Chondrocyte (in vitro differentiated cells): ENCODE measurements around the gene SLC7A7. TPM values are rescaled to one million over a fixed set of nuclear protein-coding genes. Genes with fewer than 3 reads are reported as not detected.
"Not testable (repeated sequence)": the region's sequence is repeated elsewhere in the genome, so short reads cannot be mapped to it uniquely, and the experiment has no call there.

Source experiments
- DNase-seq: peaks from one replicate; pipeline ENCODE4 v3.0.0; 2021; ENCODE audit warnings: mixed read lengths, low spot score
- H3K27ac Mint-ChIP-seq: one replicate; pipeline ENCODE4 v1.8.0; 2021; ENCODE audit warnings: mild to moderate bottlenecking, moderate library complexity, mixed read lengths; ENCODE audit not compliant: unreplicated experiment
- H3K27me3 Mint-ChIP-seq: 2 replicates; pipeline ENCODE4 v1.8.0; 2021; ENCODE audit warnings: low read depth, mixed read lengths
- H3K36me3 Mint-ChIP-seq: 2 replicates; pipeline ENCODE4 v1.8.0; 2021; ENCODE audit warnings: low read depth, mixed read lengths
- H3K4me1 Mint-ChIP-seq: 2 replicates; pipeline ENCODE4 v1.8.0; 2021; ENCODE audit warnings: low read depth, mild to moderate bottlenecking, mixed read lengths
- H3K4me3 Mint-ChIP-seq: one replicate; pipeline ENCODE4 v1.8.0; 2021; ENCODE audit warnings: mild to moderate bottlenecking, moderate library complexity, mixed read lengths; ENCODE audit not compliant: unreplicated experiment
- H3K9me3 Mint-ChIP-seq: 2 replicates; pipeline ENCODE4 v1.8.0; 2021; ENCODE audit warnings: low read depth, mixed read lengths
- total RNA-seq: library from RNA; stranded (reverse); gene quantifications from 3 replicates; pipeline ENCODE4 v1.2.1, GENCODE V29; 2021
- TF ChIP-seq, protein P1 (sequence below): fragments of 200-600 bp; sonication (generic); IDR thresholded peaks from 2 replicates; pipeline ENCODE4 v1.5.0; 2021; ENCODE audit warnings: antibody characterized with exemption, mild to moderate bottlenecking, moderate library complexity

Gene SLC7A7
- total RNA-seq, 1 donor from 2014 or later, result 1.5 TPM

DNA sequence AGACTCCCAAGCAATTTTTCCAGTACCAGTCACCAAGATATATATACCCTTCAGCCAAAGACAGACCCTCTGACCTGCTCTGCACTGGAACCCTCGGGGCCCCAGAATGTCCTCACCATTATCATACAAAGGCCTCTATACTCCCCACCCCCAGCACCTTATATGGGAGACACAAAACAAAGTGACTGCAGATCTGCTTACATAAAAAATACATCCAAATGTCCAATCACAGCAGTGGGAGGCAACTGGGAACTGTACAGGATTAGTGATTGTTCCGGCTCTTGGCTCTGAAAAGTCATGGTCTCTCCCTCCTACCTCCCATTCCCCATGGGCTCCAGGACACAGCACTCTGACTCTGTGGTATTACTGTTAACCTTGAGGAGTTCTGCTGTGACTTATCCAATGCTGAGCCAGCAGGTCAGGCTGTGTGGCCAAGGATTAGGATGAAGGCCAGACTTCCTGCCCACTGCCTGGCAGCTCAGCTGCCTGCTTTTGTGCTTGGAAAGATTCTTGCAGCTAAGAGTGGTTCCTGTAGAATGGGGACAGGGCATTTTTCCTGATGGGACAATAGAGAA is 35.0 kb downstream of the SLC7A7 start:
- no peak overlapping the region for H3K4me3 Mint-ChIP-seq
- H3K36me3 Mint-ChIP-seq, result no peaks in the 10 kb centered on the region
- no peak overlapping the region for H3K27ac Mint-ChIP-seq
- peaks cover 11% of the 10 kb centered on the region for H3K4me1 Mint-ChIP-seq
- DNase-seq, result no peak
- no peaks in the 10 kb centered on the region for H3K27me3 Mint-ChIP-seq
- TF ChIP-seq, protein P1, sequence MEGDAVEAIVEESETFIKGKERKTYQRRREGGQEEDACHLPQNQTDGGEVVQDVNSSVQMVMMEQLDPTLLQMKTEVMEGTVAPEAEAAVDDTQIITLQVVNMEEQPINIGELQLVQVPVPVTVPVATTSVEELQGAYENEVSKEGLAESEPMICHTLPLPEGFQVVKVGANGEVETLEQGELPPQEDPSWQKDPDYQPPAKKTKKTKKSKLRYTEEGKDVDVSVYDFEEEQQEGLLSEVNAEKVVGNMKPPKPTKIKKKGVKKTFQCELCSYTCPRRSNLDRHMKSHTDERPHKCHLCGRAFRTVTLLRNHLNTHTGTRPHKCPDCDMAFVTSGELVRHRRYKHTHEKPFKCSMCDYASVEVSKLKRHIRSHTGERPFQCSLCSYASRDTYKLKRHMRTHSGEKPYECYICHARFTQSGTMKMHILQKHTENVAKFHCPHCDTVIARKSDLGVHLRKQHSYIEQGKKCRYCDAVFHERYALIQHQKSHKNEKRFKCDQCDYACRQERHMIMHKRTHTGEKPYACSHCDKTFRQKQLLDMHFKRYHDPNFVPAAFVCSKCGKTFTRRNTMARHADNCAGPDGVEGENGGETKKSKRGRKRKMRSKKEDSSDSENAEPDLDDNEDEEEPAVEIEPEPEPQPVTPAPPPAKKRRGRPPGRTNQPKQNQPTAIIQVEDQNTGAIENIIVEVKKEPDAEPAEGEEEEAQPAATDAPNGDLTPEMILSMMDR, result no peak
- H3K9me3 Mint-ChIP-seq, result no peaks in the 10 kb centered on the region

DNA sequence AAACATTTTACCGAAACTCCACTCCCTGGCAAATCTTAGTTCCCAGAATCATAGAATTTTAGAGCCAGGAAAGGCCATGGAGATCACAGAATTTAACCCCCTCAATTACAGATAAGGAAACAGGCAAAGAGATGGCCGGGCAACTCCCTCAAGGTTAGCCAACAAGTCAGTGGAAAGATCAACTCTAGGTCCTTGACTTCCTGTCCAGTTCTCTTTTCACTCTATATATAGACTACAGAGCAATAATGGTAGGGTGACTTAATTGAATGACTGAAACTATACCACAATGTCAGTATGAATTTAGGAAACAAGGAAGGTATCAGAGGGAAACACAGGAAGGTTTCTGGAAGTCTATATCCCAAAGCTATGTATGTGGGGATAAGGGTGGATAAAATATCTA is 37.2 kb downstream of the SLC7A7 start:
- Mint-ChIP-seq H3K27ac (no peak overlapping the region), H3K27me3 (no peaks in the 10 kb centered on the region), H3K4me3 (no peak overlapping the region), H3K36me3 (no peaks in the 10 kb centered on the region), H3K4me1 (peaks cover 11% of the 10 kb centered on the region), H3K9me3 (no peaks in the 10 kb centered on the region)
- no peak for DNase-seq
- TF ChIP-seq, protein P1, result no peak

DNA sequence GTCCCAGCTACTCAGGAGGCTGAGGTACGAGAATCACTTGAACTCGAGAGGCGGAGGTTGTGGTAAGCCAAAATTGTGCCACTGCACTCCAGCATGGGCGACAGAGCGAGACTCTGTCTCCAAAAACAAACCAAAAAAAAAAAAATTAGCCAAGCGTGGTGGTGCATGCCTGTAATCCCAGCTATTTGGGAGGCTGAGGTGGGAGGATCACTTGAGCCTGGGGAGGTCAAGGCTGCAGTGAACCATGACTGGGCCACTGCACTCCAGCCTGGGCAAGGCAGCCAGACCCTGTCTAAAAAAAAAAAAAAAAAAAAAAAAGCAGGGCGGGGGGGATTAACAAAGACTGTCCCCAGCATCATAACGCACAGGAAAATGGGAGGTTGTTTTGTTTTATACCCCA is 38.4 kb downstream of the SLC7A7 start:
- not testable (repeated sequence) for H3K9me3 Mint-ChIP-seq, DNase-seq, H3K4me3 Mint-ChIP-seq, H3K36me3 Mint-ChIP-seq, H3K27ac Mint-ChIP-seq, H3K27me3 Mint-ChIP-seq
- peaks cover 11% of the 10 kb centered on the region for H3K4me1 Mint-ChIP-seq

DNA sequence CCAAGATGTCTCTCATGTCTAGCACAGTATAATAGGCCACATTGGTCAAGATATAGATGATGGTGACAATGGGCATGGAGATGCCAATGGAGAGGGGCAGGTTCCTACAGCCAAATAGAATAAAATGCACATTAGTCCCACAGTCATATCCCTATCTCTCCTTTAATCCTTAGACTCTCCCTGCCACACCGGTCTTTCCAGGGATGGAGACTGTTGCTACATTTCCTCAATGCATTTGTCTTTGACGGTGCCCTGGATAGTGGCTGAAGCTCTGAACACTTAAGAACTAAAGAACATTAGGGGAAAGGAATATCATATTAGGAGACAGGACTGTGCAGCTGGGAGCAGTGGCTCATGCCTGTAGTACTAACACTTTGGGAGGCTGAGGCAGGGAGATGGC is 39.0 kb downstream of the SLC7A7 start:
- TF ChIP-seq, protein P1, result no peak
- H3K27ac Mint-ChIP-seq, result no peak overlapping the region
- H3K27me3 Mint-ChIP-seq, result no peaks in the 10 kb centered on the region
- H3K9me3 Mint-ChIP-seq, result no peaks in the 10 kb centered on the region
- DNase-seq, result no peak
- peaks cover 7% of the 10 kb centered on the region for H3K36me3 Mint-ChIP-seq
- H3K4me3 Mint-ChIP-seq, result no peak overlapping the region
- H3K4me1 Mint-ChIP-seq, result peaks cover 6% of the 10 kb centered on the region

DNA sequence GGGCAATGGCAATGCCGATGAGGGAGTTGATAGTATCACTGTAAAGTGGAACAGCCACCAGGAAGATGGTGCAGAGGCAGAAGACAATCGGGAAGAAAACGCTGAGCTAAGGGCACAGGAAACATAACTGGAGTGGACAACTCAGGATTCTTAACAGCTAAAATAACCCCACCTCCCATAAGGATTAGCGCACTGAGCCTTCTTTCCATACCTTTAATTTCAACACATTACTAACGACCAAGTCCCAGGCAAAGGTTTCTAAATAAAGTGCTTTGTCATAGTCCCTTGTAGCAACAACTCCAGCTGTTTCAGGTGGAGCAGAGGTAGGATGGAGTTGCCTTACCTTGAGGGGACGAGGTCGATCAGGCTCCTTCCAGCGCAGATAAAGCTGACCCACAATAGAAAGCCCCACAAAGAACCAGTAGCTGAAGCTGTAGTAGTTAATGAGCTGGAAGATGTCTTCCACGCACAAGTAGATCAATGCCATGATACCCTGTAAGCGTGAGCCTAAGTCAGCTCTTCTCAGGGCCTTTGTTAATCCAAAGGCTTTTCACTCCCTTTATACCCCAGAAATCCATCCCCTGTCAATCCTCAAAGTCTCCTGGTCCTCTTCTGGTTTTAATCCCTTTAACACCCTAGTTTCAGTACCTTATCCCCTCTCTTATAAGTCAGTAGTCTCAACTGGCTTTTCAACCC is 41.1 kb downstream of the SLC7A7 start:
- no peak overlapping the region for H3K27ac Mint-ChIP-seq
- no peaks in the 10 kb centered on the region for H3K9me3 Mint-ChIP-seq
- H3K4me3 Mint-ChIP-seq, result no peak overlapping the region
- H3K36me3 Mint-ChIP-seq, result peaks cover 28% of the 10 kb centered on the region
- TF ChIP-seq, protein P1, result no peak
- peaks cover 3% of the 10 kb centered on the region for H3K4me1 Mint-ChIP-seq
- DNase-seq, result no peak
- H3K27me3 Mint-ChIP-seq, result no peaks in the 10 kb centered on the region
